NB4 (cell line): ENCODE data around the gene AKIRIN1.

Source experiments
- MYC ChIP-seq: IDR thresholded peaks from 2 replicates; pipeline ENCODE4 v1.6.1; 2011; ENCODE audit warnings: low read depth, low read length
- POLR2A ChIP-seq: IDR thresholded peaks from 2 replicates; pipeline ENCODE4 v1.6.1; 2011; ENCODE audit warnings: mild to moderate bottlenecking; ENCODE audit not compliant: insufficient read length; ENCODE audit errors: extremely low read depth
- TF ChIP-seq, protein P1 (sequence below): IDR thresholded peaks from one replicate; pipeline ENCODE4 v1.5.1; 2012; ENCODE audit warnings: low read depth, low read length
- TF ChIP-seq, protein P2 (sequence below): IDR thresholded peaks from 2 replicates; pipeline ENCODE4 v1.6.1; 2011; ENCODE audit warnings: low read depth, low read length

DNA sequence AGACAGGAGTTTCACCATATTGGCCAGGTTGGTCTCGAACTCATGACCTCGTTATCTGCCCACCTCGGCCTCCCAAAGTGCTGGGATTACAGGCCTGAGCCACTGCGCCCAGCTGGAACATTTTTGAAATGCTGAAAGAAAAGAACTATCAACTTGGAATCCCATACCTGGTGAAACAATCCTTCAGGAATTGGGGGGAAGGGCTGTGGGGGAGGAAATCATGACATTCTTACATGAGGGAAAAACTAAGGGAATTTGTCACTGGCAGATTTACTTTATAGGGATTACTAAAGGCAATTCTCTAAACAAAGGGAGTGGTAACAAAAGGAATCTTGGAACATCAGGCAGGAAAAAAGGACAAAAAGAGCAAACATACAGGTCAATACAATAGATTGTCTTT lies 60.9 kb downstream of the AKIRIN1 start:
- TF ChIP-seq, protein P1, sequence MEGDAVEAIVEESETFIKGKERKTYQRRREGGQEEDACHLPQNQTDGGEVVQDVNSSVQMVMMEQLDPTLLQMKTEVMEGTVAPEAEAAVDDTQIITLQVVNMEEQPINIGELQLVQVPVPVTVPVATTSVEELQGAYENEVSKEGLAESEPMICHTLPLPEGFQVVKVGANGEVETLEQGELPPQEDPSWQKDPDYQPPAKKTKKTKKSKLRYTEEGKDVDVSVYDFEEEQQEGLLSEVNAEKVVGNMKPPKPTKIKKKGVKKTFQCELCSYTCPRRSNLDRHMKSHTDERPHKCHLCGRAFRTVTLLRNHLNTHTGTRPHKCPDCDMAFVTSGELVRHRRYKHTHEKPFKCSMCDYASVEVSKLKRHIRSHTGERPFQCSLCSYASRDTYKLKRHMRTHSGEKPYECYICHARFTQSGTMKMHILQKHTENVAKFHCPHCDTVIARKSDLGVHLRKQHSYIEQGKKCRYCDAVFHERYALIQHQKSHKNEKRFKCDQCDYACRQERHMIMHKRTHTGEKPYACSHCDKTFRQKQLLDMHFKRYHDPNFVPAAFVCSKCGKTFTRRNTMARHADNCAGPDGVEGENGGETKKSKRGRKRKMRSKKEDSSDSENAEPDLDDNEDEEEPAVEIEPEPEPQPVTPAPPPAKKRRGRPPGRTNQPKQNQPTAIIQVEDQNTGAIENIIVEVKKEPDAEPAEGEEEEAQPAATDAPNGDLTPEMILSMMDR: no peak
- TF ChIP-seq POLR2A (no peak), MYC (no peak)
- TF ChIP-seq, protein P2, sequence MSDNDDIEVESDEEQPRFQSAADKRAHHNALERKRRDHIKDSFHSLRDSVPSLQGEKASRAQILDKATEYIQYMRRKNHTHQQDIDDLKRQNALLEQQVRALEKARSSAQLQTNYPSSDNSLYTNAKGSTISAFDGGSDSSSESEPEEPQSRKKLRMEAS: no peak
